Karpas-422 (cell line): ENCODE results near the gene IER3. TPM values are rescaled to one million over a fixed set of nuclear protein-coding genes. Genes with fewer than 3 reads are reported as not detected.
A peak's percentile ranks its signal among the peaks of the same experiment; 100 is the strongest.
"Not testable (repeated sequence)": the region's sequence is repeated elsewhere in the genome, so short reads cannot be mapped to it uniquely, and the experiment has no call there.

Experiments
- DNase-seq: peaks from one replicate; pipeline ENCODE4 v3.0.0-alpha.2; 2015
- H2AFZ ChIP-seq: fragments of 200-600 bp; sonication (generic); 2 replicates; pipeline ENCODE4 v1.6.1; 2014; ENCODE audit warnings: antibody characterized with exemption, low read length, mixed read lengths
- H3K27ac ChIP-seq: fragments of 200-600 bp; sonication (generic); 2 replicates; pipeline ENCODE4 v1.5.1; 2014; ENCODE audit warnings: mild to moderate bottlenecking, low read length, moderate library complexity
- H3K27me3 ChIP-seq: fragments of 200-600 bp; sonication (generic); 2 replicates; pipeline ENCODE4 v1.6.1; 2014; ENCODE audit warnings: low read length, mixed read lengths
- H3K36me3 ChIP-seq: fragments of 200-600 bp; sonication (generic); 2 replicates; pipeline ENCODE4 v1.6.1; 2014; ENCODE audit warnings: low read length, mixed read lengths; ENCODE audit not compliant: insufficient read depth
- H3K4me1 ChIP-seq: fragments of 200-600 bp; sonication (generic); 2 replicates; pipeline ENCODE4 v1.6.1; 2014; ENCODE audit warnings: mild to moderate bottlenecking, low read length, mixed read lengths
- H3K4me2 ChIP-seq: fragments of 200-600 bp; sonication (generic); 2 replicates; pipeline ENCODE4 v1.6.1; 2014; ENCODE audit warnings: low read length, low read depth, mild to moderate bottlenecking; ENCODE audit not compliant: poor library complexity, severe bottlenecking
- H3K4me3 ChIP-seq: fragments of 200-600 bp; sonication (generic); 2 replicates; pipeline ENCODE4 v1.5.1; 2014; ENCODE audit warnings: mild to moderate bottlenecking, antibody characterized with exemption, low read length, mixed read lengths
- H3K79me2 ChIP-seq: fragments of 200-600 bp; sonication (generic); 2 replicates; pipeline ENCODE4 v1.6.1; 2014; ENCODE audit warnings: mild to moderate bottlenecking, low read length, mixed read lengths
- H3K9ac ChIP-seq: fragments of 200-600 bp; sonication (generic); 2 replicates; pipeline ENCODE4 v1.6.0; 2014; ENCODE audit warnings: low read length
- H3K9me2 ChIP-seq: fragments of 200-600 bp; sonication (generic), shearing (Covaris generic); replicated peaks from 2 replicates; pipeline ENCODE4 v1.6.0; 2014; ENCODE audit warnings: mild to moderate bottlenecking, low read length, moderate library complexity; ENCODE audit not compliant: insufficient read depth
- H3K9me3 ChIP-seq: fragments of 300-700, 200-600 bp; sonication (generic); 2 replicates; pipeline ENCODE4 v1.6.1; 2014; ENCODE audit warnings: low read length, mixed read lengths
- H4K20me1 ChIP-seq: fragments of 200-600 bp; sonication (generic); 2 replicates; pipeline ENCODE4 v1.6.1; 2014; ENCODE audit warnings: mild to moderate bottlenecking, antibody characterized with exemption, low read length, low read depth; ENCODE audit not compliant: insufficient read depth
- total RNA-seq: library from RNA; depleted of rRNA; stranded (reverse); fragments of >200 nt; shearing (Covaris generic); gene quantifications from 2 replicates; pipeline ENCODE4 v1.2.3, GENCODE V29; 2014; ENCODE audit warnings: low replicate concordance

The IER3 gene
- total RNA-seq, 1 experiment from 2014 or later = 0.19 TPM

- Histone ChIP-seq H3K9me3 (no peaks in the 10 kb centered on the region), H3K79me2 (no peaks in the 10 kb centered on the region), H3K27ac (no peak overlapping the region), H3K36me3 (no peaks in the 10 kb centered on the region), H3K9me2 (no peaks in the 10 kb centered on the region), H3K9ac (no peak overlapping the region), H4K20me1 (no peaks in the 10 kb centered on the region), H3K27me3 (no peaks in the 10 kb centered on the region), H3K4me2 (no peak overlapping the region), H3K4me1 (no peaks in the 10 kb centered on the region), H2AFZ (no peak overlapping the region), H3K4me3 (no peak overlapping the region)
- peak; percentile 30 for DNase-seq
These were observed 13.0 kb upstream of the IER3 start for GRCh38 chr6:30757261-30757904.

- not testable (repeated sequence) for H3K4me2 ChIP-seq, H3K4me1 ChIP-seq, H3K36me3 ChIP-seq, H3K79me2 ChIP-seq, H3K27ac ChIP-seq, H3K27me3 ChIP-seq, H3K9me2 ChIP-seq, H3K4me3 ChIP-seq, H2AFZ ChIP-seq, DNase-seq, H4K20me1 ChIP-seq, H3K9me3 ChIP-seq, H3K9ac ChIP-seq
These were observed 12.2 kb upstream of the IER3 start for GRCh38 chr6:30756405-30757003.

- Histone ChIP-seq H2AFZ (no peak overlapping the region), H3K4me1 (no peaks in the 10 kb centered on the region), H3K36me3 (no peaks in the 10 kb centered on the region), H3K9ac (no peak overlapping the region), H3K27ac (no peak overlapping the region), H3K9me2 (no peaks in the 10 kb centered on the region), H3K79me2 (no peaks in the 10 kb centered on the region), H3K4me2 (no peak overlapping the region), H4K20me1 (no peaks in the 10 kb centered on the region), H3K4me3 (no peak overlapping the region), H3K27me3 (no peaks in the 10 kb centered on the region), H3K9me3 (no peaks in the 10 kb centered on the region)
- no peak for DNase-seq
These were observed 10.3 kb upstream of the IER3 start for GRCh38 chr6:30754631-30755030.

GRCh38 chr6:30752157-30752927, 8.0 kb upstream of the IER3 start:
- Histone ChIP-seq H4K20me1 (no peaks in the 10 kb centered on the region), H3K4me2 (no peak overlapping the region), H3K36me3 (no peaks in the 10 kb centered on the region), H3K79me2 (no peaks in the 10 kb centered on the region), H3K27ac (no peak overlapping the region), H3K9me3 (no peaks in the 10 kb centered on the region), H3K4me1 (no peaks in the 10 kb centered on the region), H3K4me3 (no peak overlapping the region), H3K27me3 (no peaks in the 10 kb centered on the region), H2AFZ (no peak overlapping the region), H3K9ac (no peak overlapping the region), H3K9me2 (no peaks in the 10 kb centered on the region)
- peak; percentile 32 for DNase-seq

GRCh38 chr6:30750379-30750668, 6.0 kb upstream of the IER3 start:
- Histone ChIP-seq H3K79me2 (no peaks in the 10 kb centered on the region), H3K36me3 (no peaks in the 10 kb centered on the region), H3K4me2 (no peak overlapping the region), H3K27me3 (no peaks in the 10 kb centered on the region), H4K20me1 (no peaks in the 10 kb centered on the region), H3K27ac (no peak overlapping the region), H2AFZ (no peak overlapping the region), H3K9me3 (no peaks in the 10 kb centered on the region), H3K9ac (no peak overlapping the region), H3K4me3 (no peak overlapping the region), H3K9me2 (no peaks in the 10 kb centered on the region), H3K4me1 (no peaks in the 10 kb centered on the region)
- no peak for DNase-seq

- no peaks in the 10 kb centered on the region for H3K27me3 ChIP-seq
- H3K4me3 ChIP-seq = no peak overlapping the region
- H4K20me1 ChIP-seq = no peaks in the 10 kb centered on the region
- no peaks in the 10 kb centered on the region for H3K36me3 ChIP-seq
- DNase-seq = peak; percentile 2
- H3K9ac ChIP-seq = no peak overlapping the region
- H3K9me2 ChIP-seq = no peaks in the 10 kb centered on the region
- no peak overlapping the region for H3K27ac ChIP-seq
- no peaks in the 10 kb centered on the region for H3K79me2 ChIP-seq
- H3K4me1 ChIP-seq = no peaks in the 10 kb centered on the region
- H2AFZ ChIP-seq = no peak overlapping the region
- no peak overlapping the region for H3K4me2 ChIP-seq
- H3K9me3 ChIP-seq = no peaks in the 10 kb centered on the region
These were observed 5.4 kb upstream of the IER3 start for GRCh38 chr6:30749554-30750378.

- no peaks in the 10 kb centered on the region for H4K20me1 ChIP-seq
- H2AFZ ChIP-seq = no peak overlapping the region
- no peaks in the 10 kb centered on the region for H3K79me2 ChIP-seq
- H3K4me1 ChIP-seq = peaks cover 6% of the 10 kb centered on the region
- no peak overlapping the region for H3K9ac ChIP-seq
- H3K9me2 ChIP-seq = no peaks in the 10 kb centered on the region
- H3K4me2 ChIP-seq = no peak overlapping the region
- H3K9me3 ChIP-seq = no peaks in the 10 kb centered on the region
- H3K27me3 ChIP-seq = no peaks in the 10 kb centered on the region
- H3K27ac ChIP-seq = no peak overlapping the region
- no peaks in the 10 kb centered on the region for H3K36me3 ChIP-seq
- peak; percentile 9 for DNase-seq
- H3K4me3 ChIP-seq = no peak overlapping the region
These were observed 4.6 kb upstream of the IER3 start for GRCh38 chr6:30748851-30749540.
